Left lobe of liver (tissue), 2 donors: ENCODE measurements around the gene PRRX2. TPM values are rescaled to one million over a fixed set of nuclear protein-coding genes. Genes with fewer than 3 reads are reported as not detected.

ENCODE experiments used
- ATAC-seq: fragments of 200-7000 bp; cut with Tn5 transposase; one replicate; pipeline ENCODE4 v1.9.1; 2020; ENCODE audit warnings: mild to moderate bottlenecking, moderate library complexity
- DNase-seq: peaks from one replicate; pipeline ENCODE4 v3.0.0-alpha.2; 2020; ENCODE audit warnings: low spot score
- total RNA-seq: library from RNA; stranded (reverse); gene quantifications from one replicate; pipeline ENCODE4 v1.2.1, GENCODE V29; 2021
- donor health status: DM: no; HTN: no; CAD: no; lungs with moderate emphysema.
- donor health status: DM: no; HTN: yes; CAD: no.

The PRRX2 gene
- total RNA-seq, 1 donor from 2014 or later: not detected

GRCh38 chr9:129702589-129703520 lies 37.4 kb downstream of the PRRX2 start:
- DNase-seq: no peak
- ATAC-seq: no peak

- ATAC-seq (no peak), DNase-seq (no peak)
These were observed 38.4 kb downstream of the PRRX2 start for GRCh38 chr9:129703667-129704355.

- no peak for ATAC-seq
These were observed 39.4 kb downstream of the PRRX2 start for GRCh38 chr9:129704807-129705206.

GRCh38 chr9:129708793-129709192 lies 43.3 kb downstream of the PRRX2 start:
- no peak for DNase-seq
- no peak for ATAC-seq

More at GRCh38 chr9:129704807-129705206, 39.4 kb downstream of the PRRX2 start:
- DNase-seq: no peak

- ATAC-seq (no peak), DNase-seq (no peak)
These were observed 44.2 kb downstream of the PRRX2 start for GRCh38 chr9:129709438-129710168.

GRCh38 chr9:129710169-129710453 lies 44.7 kb downstream of the PRRX2 start:
- DNase-seq (no peak), ATAC-seq (no peak)

GRCh38 chr9:129712634-129713401 lies 47.4 kb downstream of the PRRX2 start:
- DNase-seq: no peak
- ATAC-seq: no peak

GRCh38 chr9:129713402-129713679 lies 47.9 kb downstream of the PRRX2 start:
- no peak for DNase-seq
- no peak for ATAC-seq

GRCh38 chr9:129714511-129715061 lies 49.1 kb downstream of the PRRX2 start:
- DNase-seq (no peak), ATAC-seq (no peak)

- no peak for ATAC-seq
- DNase-seq: no peak
These were observed 50.6 kb downstream of the PRRX2 start for GRCh38 chr9:129716091-129716490.

GRCh38 chr9:129717991-129718390 lies 52.5 kb downstream of the PRRX2 start:
- ATAC-seq: no peak
- no peak for DNase-seq

- DNase-seq (no peak), ATAC-seq (no peak)
These were observed 53.2 kb downstream of the PRRX2 start for GRCh38 chr9:129718647-129719046.

- DNase-seq (no peak), ATAC-seq (no peak)
These were observed 53.7 kb downstream of the PRRX2 start for GRCh38 chr9:129719135-129719534.

- DNase-seq (no peak), ATAC-seq (no peak)
These were observed 54.9 kb downstream of the PRRX2 start for GRCh38 chr9:129720181-129720864.

GRCh38 chr9:129720865-129721545 lies 55.6 kb downstream of the PRRX2 start:
- DNase-seq (no peak), ATAC-seq (no peak)

GRCh38 chr9:129722913-129723312 lies 57.5 kb downstream of the PRRX2 start:
- ATAC-seq (no peak), DNase-seq (no peak)

- DNase-seq (no peak), ATAC-seq (no peak)
These were observed 59.2 kb downstream of the PRRX2 start for GRCh38 chr9:129724456-129725190.

- no peak for ATAC-seq
- no peak for DNase-seq
These were observed 60.4 kb downstream of the PRRX2 start for GRCh38 chr9:129725795-129726251.
